OCI-LY1 (cell line): Measurements from ENCODE around the gene MYMK.

ENCODE experiments used
- H2AFZ ChIP-seq: fragments of 200-600 bp; sonication (generic), shearing (Covaris generic); 2 replicates; pipeline ENCODE4 v1.6.0; 2014; ENCODE audit warnings: antibody characterized with exemption, mild to moderate bottlenecking, low read length
- H3F3A ChIP-seq: fragments of 200-600 bp; sonication (generic), shearing (Covaris generic); 2 replicates; pipeline ENCODE4 v1.6.0; 2014; ENCODE audit warnings: mild to moderate bottlenecking, antibody characterized with exemption, low read length, moderate library complexity; ENCODE audit not compliant: insufficient read depth
- H3K27ac ChIP-seq: fragments of 200-600 bp; sonication (generic); 2 replicates; pipeline ENCODE4 v1.5.1; 2014; ENCODE audit warnings: low read length, mixed run types, mild to moderate bottlenecking, low read depth; ENCODE audit not compliant: poor library complexity, severe bottlenecking
- H3K27me3 ChIP-seq: fragments of 200-600 bp; sonication (generic); 2 replicates; pipeline ENCODE4 v1.6.0; 2014; ENCODE audit warnings: antibody characterized with exemption, mild to moderate bottlenecking, low read length, moderate library complexity; ENCODE audit not compliant: insufficient read depth
- H3K36me3 ChIP-seq: fragments of 200-600 bp; sonication (generic); 2 replicates; pipeline ENCODE4 v1.6.1; 2014; ENCODE audit warnings: mild to moderate bottlenecking, antibody characterized with exemption, low read length, moderate library complexity, mixed read lengths; ENCODE audit not compliant: insufficient read depth
- H3K4me1 ChIP-seq: fragments of 200-600 bp; sonication (generic); 2 replicates; pipeline ENCODE4 v1.5.1; 2014; ENCODE audit warnings: mild to moderate bottlenecking, low read length, moderate library complexity; ENCODE audit not compliant: insufficient read depth, severe bottlenecking
- H3K4me2 ChIP-seq: fragments of 200-600 bp; sonication (generic), shearing (Covaris generic); 2 replicates; pipeline ENCODE4 v1.6.1; 2014; ENCODE audit warnings: low read length
- H3K4me3 ChIP-seq: fragments of 200-600 bp; sonication (generic); 2 replicates; pipeline ENCODE4 v1.5.1; 2014; ENCODE audit warnings: low read length, low read depth, mild to moderate bottlenecking, mixed read lengths; ENCODE audit not compliant: poor library complexity, severe bottlenecking
- H3K79me2 ChIP-seq: fragments of 200-600 bp; shearing (Covaris generic); 2 replicates; pipeline ENCODE4 v1.6.1; 2016; ENCODE audit warnings: mixed run types, low read length, mixed read lengths; ENCODE audit not compliant: insufficient read depth
- H3K9ac ChIP-seq: fragments of 200-600 bp; sonication (generic), shearing (Covaris generic); 2 replicates; pipeline ENCODE4 v1.6.1; 2014; ENCODE audit warnings: mild to moderate bottlenecking, low read length, mixed read lengths
- H3K9me2 ChIP-seq: fragments of 200-600 bp; sonication (generic), shearing (Covaris generic); 2 replicates; pipeline ENCODE4 v1.6.1; 2014; ENCODE audit warnings: low read depth, mild to moderate bottlenecking, low read length, mixed read lengths
- H3K9me3 ChIP-seq: fragments of 200-600 bp; shearing (Covaris generic); 2 replicates; pipeline ENCODE4 v1.6.1; 2014; ENCODE audit warnings: low read length, mixed read lengths
- H4K20me1 ChIP-seq: fragments of 200-600 bp; sonication (generic), shearing (Covaris generic); 2 replicates; pipeline ENCODE4 v1.6.0; 2016; ENCODE audit warnings: mild to moderate bottlenecking, low read length; ENCODE audit not compliant: insufficient read depth
- CTCF ChIP-seq: fragments of 200-600 bp; sonication (generic), shearing (Covaris generic); IDR thresholded peaks from 2 replicates; pipeline ENCODE4 v1.5.1; 2017; ENCODE audit warnings: mild to moderate bottlenecking, antibody characterized with exemption, low read length, moderate library complexity, mixed read lengths
- EZH2 ChIP-seq: fragments of 200-600 bp; sonication (generic), shearing (Covaris generic); IDR thresholded peaks from 2 replicates; pipeline ENCODE4 v1.8.0; 2017; ENCODE audit warnings: borderline replicate concordance, mixed run types, mild to moderate bottlenecking, antibody characterized with exemption, low read length, moderate library complexity, mixed read lengths

The MYMK gene

DNA sequence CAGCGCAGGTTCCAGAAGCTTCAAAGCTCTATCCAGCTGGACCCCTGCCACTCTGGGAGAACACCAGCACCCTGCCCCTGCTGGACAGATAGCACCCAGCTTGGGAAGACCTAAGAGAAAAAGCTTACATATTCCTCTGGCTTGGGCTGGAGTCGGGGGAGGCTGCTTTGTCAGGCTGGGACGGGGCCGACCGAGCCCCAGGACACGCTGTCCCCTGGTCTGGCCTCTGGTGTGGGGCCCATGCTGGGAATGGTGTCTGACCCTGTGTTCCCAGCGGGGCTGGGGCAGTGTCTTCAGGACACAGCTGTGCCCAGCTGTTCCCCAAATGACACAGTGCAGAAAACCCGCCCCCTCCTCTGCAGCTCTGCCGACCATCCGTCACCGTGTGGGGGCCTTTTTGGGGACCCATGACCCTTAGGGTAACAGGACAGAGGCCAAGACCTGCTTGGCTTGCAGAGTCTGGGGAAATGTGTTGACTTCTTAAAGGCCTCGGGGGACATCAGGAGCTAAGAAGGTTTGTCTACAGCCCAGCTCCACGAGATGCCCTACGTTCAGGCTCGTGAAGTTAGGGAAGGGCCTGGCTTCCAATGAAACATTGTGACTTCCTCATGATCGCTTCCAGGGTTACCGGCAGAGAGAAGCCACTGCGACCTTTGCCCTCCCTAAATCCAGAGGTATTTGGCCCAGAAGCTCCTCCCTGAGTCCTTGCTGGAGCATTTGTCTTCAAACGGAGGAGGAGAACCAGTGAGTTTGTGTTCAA is 25.4 kb downstream of the MYMK start:
- Histone ChIP-seq H4K20me1 (no peaks in the 10 kb centered on the region), H3K9me2 (no peaks in the 10 kb centered on the region), H3K4me2 (no peak overlapping the region), H3K9ac (no peak overlapping the region), H3K27me3 (peaks cover 12% of the 10 kb centered on the region; the same call in 1 of the 2 replicates), H3K79me2 (no peaks in the 10 kb centered on the region), H3F3A (no peaks in the 10 kb centered on the region), H2AFZ (no peak overlapping the region), H3K36me3 (no peaks in the 10 kb centered on the region; the same call in 1 of the 2 replicates), H3K4me1 (no peaks in the 10 kb centered on the region), H3K9me3 (peaks cover 6% of the 10 kb centered on the region; the same call in 1 of the 2 replicates), H3K27ac (no peak overlapping the region), H3K4me3 (no peak overlapping the region)
- no peak for TF ChIP-seq EZH2
- no peak for TF ChIP-seq CTCF

GRCh38 chr9:133496861-133497842 is 27.6 kb downstream of the MYMK start:
- no peak overlapping the region for H2AFZ ChIP-seq
- H3F3A ChIP-seq = no peaks in the 10 kb centered on the region
- H3K27me3 ChIP-seq = peaks cover 7% of the 10 kb centered on the region; the same call in 1 of the 2 replicates
- H4K20me1 ChIP-seq = no peaks in the 10 kb centered on the region
- no peak overlapping the region for H3K4me3 ChIP-seq
- H3K9me2 ChIP-seq = no peaks in the 10 kb centered on the region
- H3K27ac ChIP-seq = no peak overlapping the region
- H3K79me2 ChIP-seq = no peaks in the 10 kb centered on the region
- no peak overlapping the region for H3K9ac ChIP-seq
- TF ChIP-seq EZH2 (no peak), CTCF (no peak)
- no peaks in the 10 kb centered on the region; the same call in 1 of the 2 replicates for H3K36me3 ChIP-seq
- H3K9me3 ChIP-seq = no peaks in the 10 kb centered on the region
- no peaks in the 10 kb centered on the region for H3K4me1 ChIP-seq
- no peak overlapping the region for H3K4me2 ChIP-seq

GRCh38 chr9:133495327-133496293 is 29.1 kb downstream of the MYMK start:
- no peak overlapping the region for H3K27ac ChIP-seq
- H3K79me2 ChIP-seq = no peaks in the 10 kb centered on the region
- TF ChIP-seq EZH2 = no peak
- no peak for TF ChIP-seq CTCF
- no peaks in the 10 kb centered on the region for H3K36me3 ChIP-seq
- H2AFZ ChIP-seq = no peak overlapping the region
- H3K4me2 ChIP-seq = no peak overlapping the region
- H3K27me3 ChIP-seq = peaks cover 3% of the 10 kb centered on the region; the same call in 1 of the 2 replicates
- H4K20me1 ChIP-seq = no peaks in the 10 kb centered on the region
- H3K9me2 ChIP-seq = no peaks in the 10 kb centered on the region
- no peak overlapping the region for H3K9ac ChIP-seq
- no peaks in the 10 kb centered on the region for H3K4me1 ChIP-seq
- H3K4me3 ChIP-seq = no peak overlapping the region
- no peaks in the 10 kb centered on the region for H3K9me3 ChIP-seq
- no peaks in the 10 kb centered on the region for H3F3A ChIP-seq
